G401 (cell line): ENCODE results near the gene KISS1R. TPM values are rescaled to one million over a fixed set of nuclear protein-coding genes. Genes with fewer than 3 reads are reported as not detected.

Source experiments
- DNase-seq: peaks from one replicate; pipeline ENCODE4 v3.0.0-alpha.2; 2015; ENCODE audit warnings: low spot score
- in situ Hi-C: cut with HindIII; loops from 2 replicates; pipeline ENCODE4 v1.10.0; 2016; ENCODE audit warnings: low sequenced_read_pairs, mixed read lengths
- total RNA-seq: library from RNA; depleted of rRNA; stranded (reverse); fragments of >200 nt; shearing (Covaris generic); gene quantifications from 2 replicates; pipeline ENCODE4 v1.2.3, GENCODE V29; 2014

Gene KISS1R
- total RNA-seq, 1 experiment from 2014 or later, result 1.8 TPM

GRCh38 chr19:916645-917322 lies 349 bp upstream of the KISS1R start:
- DNase-seq, result no peak
- in situ Hi-C loops, result no loop called here

DNA sequence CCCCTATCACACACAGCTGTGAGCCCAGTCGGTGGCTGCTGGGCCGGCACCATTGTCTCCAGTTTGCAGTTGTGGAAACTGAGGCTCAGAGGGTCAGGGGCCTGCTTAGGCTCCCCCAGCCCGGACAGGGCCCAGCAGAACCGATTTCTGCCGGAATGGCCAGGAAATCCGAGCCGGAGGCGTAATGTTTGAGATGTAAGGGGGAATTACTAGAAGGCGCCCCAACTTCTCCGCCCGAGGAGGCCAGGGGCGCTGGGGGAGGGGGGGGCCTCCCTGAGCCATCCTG lies 962 bp downstream of the KISS1R start:
- no peak for DNase-seq
- in situ Hi-C loops, result no loop called here

DNA sequence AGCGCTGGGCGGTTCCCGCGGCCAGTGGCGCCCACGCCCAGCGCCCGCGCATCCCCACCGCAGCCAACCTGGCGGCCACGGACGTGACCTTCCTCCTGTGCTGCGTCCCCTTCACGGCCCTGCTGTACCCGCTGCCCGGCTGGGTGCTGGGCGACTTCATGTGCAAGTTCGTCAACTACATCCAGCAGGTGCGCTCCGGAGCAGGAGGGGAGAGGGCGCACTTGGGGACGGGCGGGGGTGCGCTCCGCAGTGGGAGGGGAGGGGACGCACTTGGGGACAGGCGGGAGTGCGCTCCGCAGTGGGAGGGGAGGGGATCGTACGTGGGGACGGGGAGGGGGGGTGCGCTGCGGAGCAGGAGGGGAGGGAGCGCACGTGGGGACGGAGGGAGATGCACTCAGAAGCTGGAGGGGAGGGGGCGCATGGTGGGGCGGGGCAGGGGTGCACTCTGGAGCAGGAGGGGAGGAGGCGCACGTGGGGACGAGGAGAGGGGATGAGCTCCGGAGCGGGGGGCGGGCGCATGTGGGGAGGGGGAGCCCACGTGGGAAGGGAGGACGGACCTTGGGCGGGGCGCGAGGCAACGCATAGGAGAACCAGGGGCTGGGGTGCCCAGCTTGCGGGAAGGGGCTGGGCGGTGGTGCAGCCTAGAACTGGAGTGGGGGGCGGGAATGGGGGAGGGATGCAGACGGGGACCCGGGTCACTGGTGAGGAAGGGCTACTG lies 1.5 kb downstream of the KISS1R start:
- in situ Hi-C loops, result no loop called here

DNA sequence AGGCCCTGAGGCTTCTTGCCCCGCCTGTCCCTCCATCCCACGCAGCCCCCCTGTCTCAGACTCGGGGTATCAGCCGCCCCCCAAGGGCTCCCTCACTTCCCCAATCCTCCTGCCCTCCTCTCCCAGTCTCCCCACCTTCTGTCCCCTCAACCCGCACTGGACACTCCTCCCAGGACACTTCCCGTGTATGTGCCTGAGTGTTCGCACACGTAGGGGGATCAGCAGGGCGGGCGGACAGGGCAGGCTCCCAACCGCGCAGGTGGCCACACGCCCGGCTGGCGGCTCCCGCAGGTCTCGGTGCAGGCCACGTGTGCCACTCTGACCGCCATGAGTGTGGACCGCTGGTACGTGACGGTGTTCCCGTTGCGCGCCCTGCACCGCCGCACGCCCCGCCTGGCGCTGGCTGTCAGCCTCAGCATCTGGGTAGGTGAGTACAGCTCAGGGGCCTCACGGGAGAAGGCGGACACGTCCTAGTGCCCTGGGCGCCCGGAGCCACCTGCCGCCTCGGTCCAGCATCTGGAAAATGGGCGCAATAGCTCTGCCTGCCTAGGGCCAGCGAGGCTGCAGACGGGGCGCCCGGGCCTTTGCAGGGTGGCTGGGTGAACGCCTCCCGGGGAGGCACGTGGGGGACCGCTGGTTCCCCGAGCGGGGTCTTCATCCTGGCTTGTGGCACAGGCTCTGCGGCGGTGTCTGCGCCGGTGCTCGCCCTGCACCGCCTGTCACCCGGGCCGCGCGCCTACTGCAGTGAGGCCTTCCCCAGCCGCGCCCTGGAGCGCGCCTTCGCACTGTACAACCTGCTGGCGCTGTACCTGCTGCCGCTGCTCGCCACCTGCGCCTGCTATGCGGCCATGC lies 2.3 kb downstream of the KISS1R start:
- in situ Hi-C loops, result no loop called here
- no peak for DNase-seq

More for the DNA sequence above, 1.5 kb downstream of the KISS1R start:
- no peak for DNase-seq

DNA sequence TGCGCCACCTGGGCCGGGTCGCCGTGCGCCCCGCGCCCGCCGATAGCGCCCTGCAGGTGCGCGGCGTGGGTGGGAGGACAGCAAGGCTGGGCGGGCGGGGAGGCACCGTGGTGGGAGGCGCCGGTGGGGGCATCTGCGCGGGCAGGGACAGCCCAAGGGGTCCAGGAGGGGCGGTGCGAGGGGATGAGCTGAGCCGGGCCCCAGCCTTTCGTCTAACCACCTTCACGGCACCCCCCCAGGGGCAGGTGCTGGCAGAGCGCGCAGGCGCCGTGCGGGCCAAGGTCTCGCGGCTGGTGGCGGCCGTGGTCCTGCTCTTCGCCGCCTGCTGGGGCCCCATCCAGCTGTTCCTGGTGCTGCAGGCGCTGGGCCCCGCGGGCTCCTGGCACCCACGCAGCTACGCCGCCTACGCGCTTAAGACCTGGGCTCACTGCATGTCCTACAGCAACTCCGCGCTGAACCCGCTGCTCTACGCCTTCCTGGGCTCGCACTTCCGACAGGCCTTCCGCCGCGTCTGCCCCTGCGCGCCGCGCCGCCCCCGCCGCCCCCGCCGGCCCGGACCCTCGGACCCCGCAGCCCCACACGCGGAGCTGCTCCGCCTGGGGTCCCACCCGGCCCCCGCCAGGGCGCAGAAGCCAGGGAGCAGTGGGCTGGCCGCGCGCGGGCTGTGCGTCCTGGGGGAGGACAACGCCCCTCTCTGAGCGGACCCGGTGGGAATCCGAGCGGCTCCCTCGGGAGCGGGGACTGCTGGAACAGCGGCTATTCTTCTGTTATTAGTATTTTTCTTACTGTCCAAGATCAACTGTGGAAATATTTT lies 3.1 kb downstream of the KISS1R start:
- in situ Hi-C loops, result no loop called here
- no peak for DNase-seq

GRCh38 chr19:924553-925086 lies 7.5 kb downstream of the KISS1R start:
- in situ Hi-C loops, result no loop called here
- no peak for DNase-seq

DNA sequence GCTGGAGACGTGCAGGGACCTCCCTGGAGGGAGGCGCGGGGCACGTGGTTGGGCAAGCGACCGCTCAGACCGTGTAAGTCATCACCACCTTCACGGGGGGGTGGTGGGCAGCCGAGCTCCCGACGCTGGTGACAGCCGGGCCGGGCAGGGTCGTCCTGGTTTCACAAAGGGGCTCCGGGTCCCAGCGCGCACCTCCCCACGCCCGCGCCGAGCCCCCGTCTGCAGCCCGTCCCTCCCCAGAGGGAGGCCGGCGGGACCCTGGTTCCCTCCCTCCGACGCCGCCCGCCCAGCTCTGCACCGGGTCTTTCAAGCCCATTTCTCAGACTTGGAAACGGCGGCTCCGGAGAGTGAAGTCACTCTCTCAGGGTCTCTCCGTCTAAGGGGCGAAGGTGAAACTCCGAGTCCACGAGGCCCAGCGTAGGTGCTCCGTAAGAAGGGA lies 8.0 kb downstream of the KISS1R start:
- DNase-seq, result peak; percentile 75
- in situ Hi-C loops, result no loop called here

GRCh38 chr19:925526-926322 lies 8.6 kb downstream of the KISS1R start, which contains the start of gene ARID3A:
Gene ARID3A, plus strand, starts transcription at chr19:926035. Its CDS starts 3,494 bp downstream, at chr19:929529.
- in situ Hi-C loops, result no loop called here
- DNase-seq, result peak; percentile 78

DNA sequence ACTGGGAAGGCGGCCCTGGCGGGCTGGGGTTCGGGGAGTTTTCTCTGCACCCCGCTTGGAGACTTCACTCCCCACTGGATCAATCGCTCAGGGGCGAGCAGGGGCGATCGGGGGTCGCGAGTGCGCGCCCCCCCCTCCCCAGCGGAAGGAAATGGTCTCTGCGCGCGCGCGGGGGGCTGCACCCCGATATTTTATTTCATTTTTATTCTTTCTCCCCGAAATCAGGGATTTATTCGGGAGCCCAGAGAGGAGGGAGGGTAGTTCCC lies 9.1 kb downstream of the KISS1R start:
- in situ Hi-C loops, result no loop called here
- no peak for DNase-seq

GRCh38 chr19:926589-927350 lies 9.6 kb downstream of the KISS1R start:
- no peak for DNase-seq

GRCh38 chr19:927351-927779 lies 10.2 kb downstream of the KISS1R start:
- in situ Hi-C loops, result no loop called here
- no peak for DNase-seq

More at GRCh38 chr19:926589-927350, 9.6 kb downstream of the KISS1R start:
- in situ Hi-C loops, result no loop called here

DNA sequence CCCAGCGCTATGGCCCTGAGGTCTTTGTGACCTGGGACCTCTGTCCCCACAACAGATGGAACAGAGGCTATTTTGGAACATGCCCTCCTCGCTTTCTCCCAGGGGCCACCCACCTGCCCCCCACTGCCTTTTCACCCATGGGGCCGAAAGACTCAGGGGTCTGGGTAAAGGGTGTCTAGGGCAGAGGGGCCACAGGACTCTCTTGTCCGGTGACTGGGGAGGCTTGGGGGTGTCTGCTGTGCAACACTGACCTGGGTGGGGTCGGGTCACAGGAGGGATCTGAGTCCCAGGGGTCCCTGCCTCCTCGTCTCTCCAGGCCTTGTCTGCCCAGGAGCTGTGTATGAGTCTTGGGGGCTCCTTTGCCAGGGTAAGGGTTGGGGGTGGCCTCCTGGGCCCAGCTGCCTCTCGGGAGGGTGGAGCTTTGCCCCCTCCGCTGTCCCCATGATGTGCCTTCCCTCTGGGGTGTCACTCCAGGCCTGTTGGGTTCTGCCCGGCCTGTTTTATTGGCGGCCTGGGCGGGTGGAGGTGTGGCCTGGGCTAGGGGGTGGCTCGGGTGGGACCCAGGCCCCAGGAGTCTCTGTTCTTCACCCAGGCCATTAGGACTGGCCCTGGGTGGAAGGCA lies 10.8 kb downstream of the KISS1R start:
- in situ Hi-C loops, result no loop called here
- no peak for DNase-seq

DNA sequence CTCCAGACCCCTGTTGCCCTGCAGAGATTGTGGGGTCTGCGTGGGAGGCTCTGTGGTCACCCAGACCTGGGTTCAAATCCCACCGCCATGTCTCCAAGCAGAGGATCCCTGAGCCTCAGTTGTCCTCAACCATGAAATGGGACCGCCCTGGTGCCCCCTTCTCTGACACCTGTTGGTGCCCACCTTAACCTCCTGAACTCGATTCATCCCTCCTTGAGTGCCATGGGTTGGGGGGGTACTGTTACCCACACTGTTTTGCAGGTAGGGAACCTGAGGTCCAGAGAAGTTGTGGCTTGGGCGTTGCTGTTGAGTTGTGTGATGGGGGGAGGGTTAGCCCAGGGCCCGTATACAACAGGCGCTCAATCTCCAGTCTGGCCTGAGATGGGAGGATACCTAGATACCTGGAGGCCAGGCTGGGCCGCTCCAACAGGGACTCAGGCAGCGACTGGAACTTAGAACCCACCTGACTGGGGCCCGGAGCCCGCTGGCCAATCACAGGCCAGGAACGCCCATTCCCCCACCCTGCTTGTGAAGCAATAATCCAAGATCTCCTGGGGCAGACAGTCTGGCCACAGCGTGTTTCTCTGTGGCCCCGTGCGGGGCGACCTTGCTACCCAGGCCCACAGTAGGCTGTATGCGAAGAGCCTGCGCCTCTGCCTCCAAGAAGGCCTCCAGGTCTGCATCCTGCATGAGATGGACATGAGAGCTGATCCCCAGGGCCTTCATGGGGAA lies 11.5 kb downstream of the KISS1R start:
- peak; percentile 75 for DNase-seq
- in situ Hi-C loops, result no loop called here

DNA sequence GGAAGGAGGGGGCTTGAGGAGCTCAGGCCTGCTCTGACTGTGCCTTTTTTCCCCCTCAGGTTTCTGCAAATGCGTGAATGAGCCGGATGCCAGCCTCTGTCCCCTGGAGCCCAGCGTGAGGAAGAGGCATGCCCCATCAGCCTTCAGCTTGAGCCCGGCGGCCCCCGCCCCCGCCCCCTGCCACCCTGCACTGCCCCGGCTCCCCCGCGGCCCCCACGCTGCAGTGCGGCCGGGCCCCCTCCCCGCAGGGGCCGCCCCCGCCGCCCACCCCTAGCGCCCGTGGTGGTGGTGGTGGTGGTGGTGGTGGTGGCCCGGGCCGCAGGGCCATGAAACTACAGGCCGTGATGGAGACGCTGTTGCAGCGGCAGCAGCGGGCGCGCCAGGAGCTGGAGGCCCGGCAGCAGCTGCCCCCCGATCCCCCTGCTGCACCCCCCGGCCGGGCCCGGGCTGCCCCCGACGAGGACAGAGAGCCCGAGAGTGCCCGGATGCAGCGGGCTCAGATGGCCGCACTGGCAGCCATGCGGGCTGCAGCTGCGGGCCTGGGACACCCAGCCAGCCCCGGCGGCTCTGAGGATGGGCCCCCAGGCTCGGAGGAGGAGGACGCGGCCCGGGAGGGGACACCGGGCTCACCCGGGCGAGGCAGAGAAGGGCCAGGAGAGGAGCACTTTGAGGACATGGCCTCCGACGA lies 12.2 kb downstream of the KISS1R start:
- in situ Hi-C loops, result no loop called here
- DNase-seq, result no peak

GRCh38 chr19:929891-930258 lies 12.7 kb downstream of the KISS1R start:
- in situ Hi-C loops, result no loop called here
- no peak for DNase-seq
